OCI-LY7 (cell line): Measurements from ENCODE around the gene RANGRF. TPM values are rescaled to one million over a fixed set of nuclear protein-coding genes. Genes with fewer than 3 reads are reported as not detected.

ENCODE experiments used
- BruUV-seq: library from RNA; stranded (reverse); fragments of 400-500 nt; replicated peaks from 2 replicates; lab custom pipeline; 2021; lab: Mats Ljungman, UMichigan
- CTCF ChIA-PET: fragments of 300-600 bp; sonication (Branson Sonifier 250); formaldehyde crosslinking; loops from one replicate; lab custom pipeline; 2022; ENCODE audit warnings: antibody characterized with exemption; ENCODE audit not compliant: unreplicated experiment; lab: Charles Lee
- POLR2A ChIA-PET: fragments of 300-600 bp; sonication (Branson Sonifier 250); formaldehyde crosslinking; loops from one replicate; lab custom pipeline; 2022; ENCODE audit warnings: antibody characterized with exemption; lab: Charles Lee
- DNase-seq: peaks from one replicate; pipeline ENCODE4 v3.0.0-alpha.2; 2015; ENCODE audit warnings: low spot score
- H2AFZ ChIP-seq: fragments of 200-600 bp; sonication (generic), shearing (Covaris generic); 2 replicates; pipeline ENCODE4 v1.6.1; 2014; ENCODE audit warnings: mild to moderate bottlenecking, antibody characterized with exemption, low read length, moderate library complexity
- H3K27ac ChIP-seq: fragments of 200-600 bp; sonication (generic); 2 replicates; pipeline ENCODE4 v1.5.1; 2014; ENCODE audit warnings: mixed run types, low read depth, mild to moderate bottlenecking, moderate library complexity, low read length, inconsistent platforms; ENCODE audit not compliant: poor library complexity, severe bottlenecking
- H3K36me3 ChIP-seq: fragments of 200-600 bp; sonication (generic); 2 replicates; pipeline ENCODE4 v1.6.1; 2014; ENCODE audit warnings: mild to moderate bottlenecking, antibody characterized with exemption, low read length, moderate library complexity, mixed read lengths; ENCODE audit not compliant: insufficient read depth
- H3K4me1 ChIP-seq: fragments of 200-600 bp; sonication (generic); 2 replicates; pipeline ENCODE4 v1.5.1; 2014; ENCODE audit warnings: mild to moderate bottlenecking, low read length; ENCODE audit not compliant: insufficient read depth, poor library complexity, severe bottlenecking
- H3K4me2 ChIP-seq: fragments of 200-600 bp; sonication (generic); 2 replicates; pipeline ENCODE4 v1.6.1; 2014; ENCODE audit warnings: mild to moderate bottlenecking, low read length
- H3K4me3 ChIP-seq: fragments of 200-600 bp; sonication (generic); 2 replicates; pipeline ENCODE4 v1.5.1; 2014; ENCODE audit warnings: mild to moderate bottlenecking, low read depth, low read length; ENCODE audit not compliant: poor library complexity, severe bottlenecking
- H3K79me2 ChIP-seq: fragments of 200-600 bp; sonication (generic); 2 replicates; pipeline ENCODE4 v1.6.1; 2016; ENCODE audit warnings: low read depth, mild to moderate bottlenecking, low read length, moderate library complexity, mixed read lengths; ENCODE audit not compliant: insufficient read depth
- H3K9me2 ChIP-seq: fragments of 200-600 bp; sonication (generic); 2 replicates; pipeline ENCODE4 v1.6.1; 2016; ENCODE audit warnings: mild to moderate bottlenecking, low read length, mixed read lengths; ENCODE audit not compliant: insufficient read depth
- H3K9me3 ChIP-seq: fragments of 200-600 bp; sonication (generic); 2 replicates; pipeline ENCODE4 v1.6.1; 2014; ENCODE audit warnings: mild to moderate bottlenecking, mixed run types, low read length, mixed read lengths
- H4K20me1 ChIP-seq: fragments of 200-600 bp; sonication (generic); 2 replicates; pipeline ENCODE4 v1.6.1; 2014; ENCODE audit warnings: mild to moderate bottlenecking, antibody characterized with exemption, low read length, moderate library complexity, mixed read lengths; ENCODE audit not compliant: insufficient read depth
- CTCF ChIP-seq: fragments of 200-600 bp; sonication (generic); conservative IDR thresholded peaks from 2 replicates; pipeline ENCODE4 v1.5.1; 2014; ENCODE audit warnings: mild to moderate bottlenecking, antibody characterized with exemption, low read length, moderate library complexity, mixed read lengths
- EZH2phosphoT487 ChIP-seq: fragments of 200-600 bp; sonication (generic); IDR thresholded peaks from 2 replicates; pipeline ENCODE4 v1.6.1; 2018; ENCODE audit warnings: low read depth, borderline replicate concordance, mild to moderate bottlenecking, mixed run types, antibody characterized with exemption, low read length, moderate library complexity, mixed read lengths
- intact Hi-C: fragments of 100-400 bp; cut with micrococcal nuclease; formaldehyde crosslinking; loops from one replicate; pipeline ENCODE4 v1.10.0; 2022; ENCODE audit not compliant: unreplicated experiment
- small RNA-seq: library from RNA; depleted of rRNA; stranded (forward); fragments of <200 nt; gene quantifications from one replicate; pipeline ENCODE3, GENCODE V24; 2014
- total RNA-seq, 2 experiments: library from RNA; depleted of rRNA in 1 of 2; stranded (reverse); fragments of >200 nt in 1 of 2; shearing (Covaris generic) in 1 of 2; gene quantifications; 2 replicates each; pipeline ENCODE4 v1.2.3, GENCODE V29; 2014 to 2022

Gene RANGRF
- total RNA-seq, 2 experiments from 2014 or later = 32.2 to 43.3 TPM

- POLR2A ChIA-PET = interaction anchor here (0.7 to 1.1 kb wide), 5 partner anchors 8 to 311 kb away, joined by 3 to 4 read pairs (median 3); no protein-coding TSS in a partner anchor
- Histone ChIP-seq H2AFZ (no peak overlapping the region), H3K4me2 (no peak overlapping the region), H3K4me3 (no peak overlapping the region), H3K79me2 (no peaks in the 10 kb centered on the region), H4K20me1 (no peaks in the 10 kb centered on the region), H3K27ac (no peak overlapping the region), H3K9me3 (no peaks in the 10 kb centered on the region), H3K4me1 (no peaks in the 10 kb centered on the region), H3K9me2 (no peaks in the 10 kb centered on the region), H3K36me3 (no peaks in the 10 kb centered on the region)
- DNase-seq = no peak
- BruUV-seq = no TSS peak
- intact Hi-C loops = no loop called here
- CTCF ChIA-PET = no interaction called here
- TF ChIP-seq EZH2phosphoT487 (no peak), CTCF (no peak)
Observed at GRCh38 chr17:8337802-8338752, 49.6 kb downstream of the RANGRF start.

GRCh38 chr17:8338753-8339140 is 50.3 kb downstream of the RANGRF start:
- no peaks in the 10 kb centered on the region for H3K79me2 ChIP-seq
- no peaks in the 10 kb centered on the region for H3K36me3 ChIP-seq
- H3K27ac ChIP-seq = no peak overlapping the region
- ChIA-PET CTCF (no interaction called here), POLR2A (interaction anchor here (0.9 to 1.1 kb wide), 3 partner anchors 8 to 310 kb away, joined by 3 read pairs; no protein-coding TSS in a partner anchor)
- no peaks in the 10 kb centered on the region for H3K4me1 ChIP-seq
- intact Hi-C loops = no loop called here
- no peak for TF ChIP-seq EZH2phosphoT487
- no peak for TF ChIP-seq CTCF
- H3K9me2 ChIP-seq = no peaks in the 10 kb centered on the region
- no TSS peak for BruUV-seq
- H3K9me3 ChIP-seq = no peaks in the 10 kb centered on the region
- H4K20me1 ChIP-seq = no peaks in the 10 kb centered on the region
- DNase-seq = no peak
- no peak overlapping the region for H3K4me3 ChIP-seq
- no peak overlapping the region for H2AFZ ChIP-seq
- H3K4me2 ChIP-seq = no peak overlapping the region

- ChIA-PET POLR2A (interaction anchor here (0.9 kb wide), 1 partner anchor 44 kb away, joined by 3 read pairs; the partner anchor contains the start of gene SLC25A35), CTCF (no interaction called here)
- no peak for TF ChIP-seq EZH2phosphoT487
Observed at GRCh38 chr17:8339540-8339939, 51.1 kb downstream of the RANGRF start, which contains the start of gene ODF4. Gene ODF4 (plus strand): TSS chr17:8339840. CDS start chr17:8340052, 212 bp downstream.

More at GRCh38 chr17:8339540-8339939, 51.1 kb downstream of the RANGRF start, which contains the start of gene ODF4:
- no peak within 1 kb of the TSS for H3K27ac ChIP-seq
- H3K4me1 ChIP-seq = no peaks in the 10 kb centered on the region
- no peaks in the 10 kb centered on the region for H3K9me2 ChIP-seq
- no peaks in the 10 kb centered on the region for H4K20me1 ChIP-seq
- H3K4me3 ChIP-seq = no peak within 1 kb of the TSS
- no peaks in the 10 kb centered on the region for H3K9me3 ChIP-seq
- intact Hi-C loops = no loop called here
- no peak within 1 kb of the TSS for H2AFZ ChIP-seq
- BruUV-seq = no TSS peak
- H3K36me3 ChIP-seq = no peaks in the 10 kb centered on the region
- H3K4me2 ChIP-seq = no peak within 1 kb of the TSS
- no peaks in the 10 kb centered on the region for H3K79me2 ChIP-seq
- DNase-seq = no peak

Small RNA genes within 50 kb of the gene (small RNA-seq; reads per million reads assigned to genes)
- not detected for gene RF00265

Other genes starting within 250 kb of the RANGRF start
- gene ALOX15B, start 249.6 kb upstream of the RANGRF start, total RNA-seq (2014; rRNA removed; shearing (Covaris generic)) = not detected in 2 replicates
- gene ALOX15B, start 249.6 kb upstream of the RANGRF start, total RNA-seq (2022) = not detected in 2 replicates
- 2.0 TPM in 1 of 2 replicates, not detected in the other for gene ALOX12B, start 201.0 kb upstream of the RANGRF start, total RNA-seq (2014; rRNA removed; shearing (Covaris generic))
- 4.5 and 5.3 TPM in 2 replicates for gene ALOX12B, start 201.0 kb upstream of the RANGRF start, total RNA-seq (2022)
- not detected in 2 replicates for gene ALOXE3, start 170.2 kb upstream of the RANGRF start, total RNA-seq (2014; rRNA removed; shearing (Covaris generic))
- 0.10 TPM in 1 of 2 replicates, not detected in the other for gene ALOXE3, start 170.2 kb upstream of the RANGRF start, total RNA-seq (2022)
- gene HES7, start 164.6 kb upstream of the RANGRF start, total RNA-seq (2014; rRNA removed; shearing (Covaris generic)) = 0.44 and 0.75 TPM in 2 replicates
- 4.6 and 5.8 TPM in 2 replicates for gene HES7, start 164.6 kb upstream of the RANGRF start, total RNA-seq (2022)
- gene PER1, start 136.3 kb upstream of the RANGRF start, total RNA-seq (2014; rRNA removed; shearing (Covaris generic)) = 13.9 and 15.4 TPM in 2 replicates
- gene PER1, start 136.3 kb upstream of the RANGRF start, total RNA-seq (2022) = 38.0 and 48.0 TPM in 2 replicates
- 10.4 and 21.2 TPM in 2 replicates for gene VAMP2, start 125.7 kb upstream of the RANGRF start, total RNA-seq (2014; rRNA removed; shearing (Covaris generic))
- 40.9 and 45.1 TPM in 2 replicates for gene VAMP2, start 125.7 kb upstream of the RANGRF start, total RNA-seq (2022)
- 34.6 and 57.0 TPM in 2 replicates for gene TMEM107, start 112.3 kb upstream of the RANGRF start, total RNA-seq (2014; rRNA removed; shearing (Covaris generic))
- gene TMEM107, start 112.3 kb upstream of the RANGRF start, total RNA-seq (2022) = 43.9 and 45.4 TPM in 2 replicates
- gene BORCS6, start 98.5 kb upstream of the RANGRF start, total RNA-seq (2014; rRNA removed; shearing (Covaris generic)) = 13.9 and 14.3 TPM in 2 replicates
- 12.0 and 12.7 TPM in 2 replicates for gene BORCS6, start 98.5 kb upstream of the RANGRF start, total RNA-seq (2022)
- 248 and 283 TPM in 2 replicates for gene AURKB, start 78.1 kb upstream of the RANGRF start, total RNA-seq (2014; rRNA removed; shearing (Covaris generic))
- gene AURKB, start 78.1 kb upstream of the RANGRF start, total RNA-seq (2022) = 310 and 323 TPM in 2 replicates
- 36.2 and 50.3 TPM in 2 replicates for gene CTC1, start 40.6 kb upstream of the RANGRF start, total RNA-seq (2014; rRNA removed; shearing (Covaris generic))
- gene CTC1, start 40.6 kb upstream of the RANGRF start, total RNA-seq (2022) = 97.6 and 122 TPM in 2 replicates
- gene PFAS, start 39.4 kb upstream of the RANGRF start, total RNA-seq (2014; rRNA removed; shearing (Covaris generic)) = 114 and 122 TPM in 2 replicates
- gene PFAS, start 39.4 kb upstream of the RANGRF start, total RNA-seq (2022) = 170 and 180 TPM in 2 replicates
- 3.9 and 4.5 TPM in 2 replicates for gene SLC25A35, start 6.7 kb downstream of the RANGRF start, total RNA-seq (2014; rRNA removed; shearing (Covaris generic))
- gene SLC25A35, start 6.7 kb downstream of the RANGRF start, total RNA-seq (2022) = 23.8 and 27.8 TPM in 2 replicates
- not detected in 2 replicates for gene ARHGEF15, start 21.6 kb downstream of the RANGRF start, total RNA-seq (2014; rRNA removed; shearing (Covaris generic))
- gene ARHGEF15, start 21.6 kb downstream of the RANGRF start, total RNA-seq (2022) = not detected in 2 replicates
- gene ODF4, start 51.2 kb downstream of the RANGRF start, total RNA-seq (2014; rRNA removed; shearing (Covaris generic)) = not detected in 2 replicates
- not detected in 2 replicates for gene ODF4, start 51.2 kb downstream of the RANGRF start, total RNA-seq (2022)
- gene RPL26, start 94.5 kb downstream of the RANGRF start, total RNA-seq (2014; rRNA removed; shearing (Covaris generic)) = 4,013 and 5,038 TPM in 2 replicates
- gene RPL26, start 94.5 kb downstream of the RANGRF start, total RNA-seq (2022) = 3,139 and 3,331 TPM in 2 replicates
- 0.06 TPM in 1 of 2 replicates, not detected in the other for gene RNF222, start 109.2 kb downstream of the RANGRF start, total RNA-seq (2014; rRNA removed; shearing (Covaris generic))
- gene RNF222, start 109.2 kb downstream of the RANGRF start, total RNA-seq (2022) = 0.15 TPM in 2 replicates
- 37.9 and 40.0 TPM in 2 replicates for gene NDEL1, start 147.2 kb downstream of the RANGRF start, total RNA-seq (2014; rRNA removed; shearing (Covaris generic))
- 65.7 and 69.9 TPM in 2 replicates for gene NDEL1, start 147.2 kb downstream of the RANGRF start, total RNA-seq (2022)